Measurements from ENCODE around the gene AICDA. TPM values are rescaled to one million over a fixed set of nuclear protein-coding genes. Genes with fewer than 3 reads are reported as not detected.
A peak's percentile ranks its signal among the peaks of the same experiment; 100 is the strongest.

Gene AICDA
- total RNA-seq, 1 experiment from 2014 or later = not detected

DNA sequence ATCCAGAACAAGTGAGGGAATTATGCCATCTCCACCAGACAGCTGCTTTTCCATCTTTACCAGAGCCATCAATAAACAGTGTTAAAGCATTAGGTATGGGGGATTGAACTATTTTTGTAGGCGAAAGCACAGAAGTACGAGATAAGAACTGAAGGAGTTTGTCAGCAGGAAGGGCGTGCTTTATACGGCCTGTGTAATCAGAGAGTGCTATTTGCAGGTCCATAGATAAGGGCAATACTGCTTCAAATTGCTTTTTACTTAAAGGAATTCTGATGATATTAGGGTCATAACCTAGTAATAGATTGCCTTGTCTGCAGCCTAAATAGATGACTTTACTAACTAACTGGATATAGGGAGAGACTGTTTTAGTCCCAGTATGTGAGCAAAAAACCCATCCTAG is 51.6 kb downstream of the AICDA start:
- H3K4me1 ChIP-seq (replicated peaks) = no peaks in the 10 kb centered on the region
- DNase-seq (ENCODE audit: low read depth in 1 of 2, low spot score in 2 of 2) = no peak
- H3K27me3 ChIP-seq (replicated peaks) = no peaks in the 10 kb centered on the region
- H3K4me3 ChIP-seq = no peak overlapping the region
- no peaks in the 10 kb centered on the region for H3K36me3 ChIP-seq
- H3K9me3 ChIP-seq (replicated peaks) = no peaks in the 10 kb centered on the region; the same call in 1 of the 2 replicates
- no peak overlapping the region for H3K27ac ChIP-seq

DNA sequence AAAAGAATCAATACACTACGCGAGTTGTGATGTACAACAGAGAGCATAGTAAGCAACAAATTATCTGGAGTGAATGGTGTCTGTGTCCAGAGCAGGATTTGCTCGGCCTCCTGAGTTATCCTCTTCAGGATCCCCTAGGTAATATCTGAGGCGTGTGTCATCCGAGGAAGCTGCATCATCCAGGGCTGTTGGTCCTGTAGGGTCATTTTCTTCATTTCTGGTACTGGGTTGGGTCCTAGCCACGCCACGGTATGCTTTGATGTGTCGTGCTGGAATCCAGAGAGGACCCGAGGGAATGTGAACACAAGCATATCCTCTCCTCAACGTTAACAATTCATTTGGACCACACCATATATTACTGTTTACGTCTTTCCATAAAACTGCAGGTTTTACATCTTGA is 53.0 kb downstream of the AICDA start:
- Histone ChIP-seq H3K4me1 (replicated peaks) (peaks cover 3% of the 10 kb centered on the region), H3K27ac (no peak overlapping the region), H3K9me3 (replicated peaks) (no peaks in the 10 kb centered on the region; the same call in 1 of the 2 replicates), H3K36me3 (no peaks in the 10 kb centered on the region), H3K27me3 (replicated peaks) (no peaks in the 10 kb centered on the region), H3K4me3 (no peak overlapping the region)
- DNase-seq (ENCODE audit: low read depth in 1 of 2, low spot score in 2 of 2) = no peak

DNA sequence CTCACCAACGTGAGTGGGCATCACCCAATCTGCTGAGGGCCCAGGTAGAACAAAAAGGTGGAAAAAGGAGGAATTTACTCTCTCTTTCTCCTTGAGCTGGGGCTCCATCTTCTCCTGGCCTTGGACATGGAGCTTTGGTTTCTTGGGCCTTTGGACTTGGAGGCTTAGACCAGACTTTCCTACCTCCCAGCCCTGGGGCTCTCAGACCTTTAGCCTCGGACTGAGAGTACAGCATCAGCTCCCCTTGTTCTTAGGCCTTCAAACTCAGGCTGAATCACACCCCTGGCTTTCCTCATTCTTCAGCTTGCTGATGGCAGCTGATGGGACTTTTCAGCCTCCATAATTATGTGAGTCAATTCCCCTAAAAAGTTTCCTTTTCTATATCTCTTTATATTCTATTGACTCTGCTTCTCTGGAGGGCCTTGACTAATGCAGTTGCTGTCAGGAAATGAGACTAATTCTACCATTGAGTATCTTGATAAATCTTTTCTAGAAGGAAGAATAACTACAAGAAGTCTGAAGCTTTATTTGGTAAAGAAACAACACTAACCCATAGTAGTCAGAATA is 56.0 kb downstream of the AICDA start:
- Histone ChIP-seq H3K9me3 (replicated peaks) (no peaks in the 10 kb centered on the region; the same call in 1 of the 2 replicates), H3K4me3 (no peak overlapping the region), H3K36me3 (no peaks in the 10 kb centered on the region), H3K27me3 (replicated peaks) (no peaks in the 10 kb centered on the region), H3K27ac (no peak overlapping the region), H3K4me1 (replicated peaks) (peaks cover 7% of the 10 kb centered on the region)
- no peak for DNase-seq (ENCODE audit: low read depth in 1 of 2, low spot score in 2 of 2)

DNA sequence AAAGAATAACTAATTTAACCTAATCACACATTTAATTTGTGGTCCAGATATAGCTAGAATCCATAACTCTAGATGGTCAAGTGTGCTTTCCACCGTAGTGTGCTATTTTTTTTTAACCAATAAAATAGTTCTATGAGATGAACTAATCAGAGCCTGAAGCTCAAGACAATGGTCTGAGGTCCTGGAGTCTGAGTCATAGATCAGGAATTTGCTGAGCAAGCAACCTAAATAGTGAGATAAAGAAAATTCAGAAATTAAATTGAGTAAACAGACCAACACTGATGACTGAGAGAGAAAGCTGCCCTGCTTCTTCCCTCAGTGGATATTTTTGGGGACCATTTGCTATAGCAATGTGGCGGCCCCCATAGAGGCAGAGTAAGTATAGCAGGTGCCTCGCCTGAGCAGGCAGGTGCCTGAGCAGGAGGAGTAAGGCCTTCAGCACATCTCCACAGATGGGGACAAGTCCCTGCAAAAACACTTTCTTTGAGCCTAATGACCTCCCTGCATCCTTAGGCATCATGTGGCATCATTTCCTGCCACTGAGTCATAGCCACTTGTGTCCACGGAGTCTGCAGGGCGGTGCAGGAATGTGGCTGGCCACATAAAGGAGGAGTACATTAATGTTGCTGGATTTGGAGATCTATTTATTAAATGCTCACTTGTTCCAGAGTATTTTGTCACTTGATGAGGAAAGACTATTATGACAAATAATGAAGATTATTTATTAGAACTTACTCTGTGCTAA is 58.0 kb downstream of the AICDA start:
- Histone ChIP-seq H3K36me3 (no peaks in the 10 kb centered on the region), H3K27me3 (replicated peaks) (no peaks in the 10 kb centered on the region), H3K4me3 (no peak overlapping the region), H3K27ac (no peak overlapping the region), H3K4me1 (replicated peaks) (peaks cover 7% of the 10 kb centered on the region), H3K9me3 (replicated peaks) (no peaks in the 10 kb centered on the region; the same call in 1 of the 2 replicates)
- peak in 1 of 2 experiments; percentile 51 for DNase-seq (ENCODE audit: low read depth in 1 of 2, low spot score in 2 of 2)

DNA sequence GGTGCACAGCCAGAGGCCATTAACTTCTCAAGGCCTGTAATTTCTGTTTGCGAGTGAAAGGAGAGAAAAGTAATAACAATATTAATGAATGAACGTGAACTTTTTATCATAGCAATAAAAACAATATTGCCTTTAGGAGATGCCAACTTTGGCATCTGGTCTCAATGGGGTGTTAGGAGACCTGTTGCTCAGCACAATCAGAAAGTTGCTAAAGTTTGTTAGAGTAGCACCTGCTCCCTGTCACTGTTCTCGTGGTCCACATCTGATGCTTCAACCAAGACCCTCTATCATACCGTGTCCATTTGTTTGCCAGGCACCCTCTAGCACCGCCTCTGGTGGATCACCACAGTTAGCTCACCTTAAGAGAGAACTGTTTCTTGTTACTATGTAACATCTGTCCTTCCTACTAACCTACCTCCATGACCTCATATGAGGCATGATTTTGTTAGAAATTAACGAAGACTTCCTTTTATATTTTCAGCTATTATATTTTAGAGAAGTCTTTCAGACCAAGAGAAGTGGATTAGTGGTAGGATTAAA is 59.5 kb downstream of the AICDA start:
- DNase-seq (ENCODE audit: low read depth in 1 of 2, low spot score in 2 of 2) = no peak
- Histone ChIP-seq H3K36me3 (no peaks in the 10 kb centered on the region), H3K9me3 (replicated peaks) (no peaks in the 10 kb centered on the region; the same call in 1 of the 2 replicates), H3K27me3 (replicated peaks) (no peaks in the 10 kb centered on the region), H3K4me3 (no peak overlapping the region), H3K4me1 (replicated peaks) (peaks cover 7% of the 10 kb centered on the region), H3K27ac (no peak overlapping the region)

Other genes with a start within 250 kb of the AICDA start
- gene CLEC6A, start 156.9 kb downstream of the AICDA start, total RNA-seq (2014; rRNA removed; shearing (Covaris generic)) = not detected in 2 replicates
- gene CLEC4D, start 99.4 kb downstream of the AICDA start, total RNA-seq (2014; rRNA removed; shearing (Covaris generic)) = not detected in 2 replicates
- not detected in 2 replicates for gene CLEC4E, start 72.0 kb downstream of the AICDA start, total RNA-seq (2014; rRNA removed; shearing (Covaris generic))
- gene MFAP5, start 50.0 kb upstream of the AICDA start, total RNA-seq (2014; rRNA removed; shearing (Covaris generic)) = 1.7 and 2.3 TPM in 2 replicates
- gene RIMKLB, start 85.1 kb upstream of the AICDA start, total RNA-seq (2014; rRNA removed; shearing (Covaris generic)) = 16.6 and 21.4 TPM in 2 replicates
- gene A2ML1, start 209.8 kb upstream of the AICDA start, total RNA-seq (2014; rRNA removed; shearing (Covaris generic)) = not detected in 2 replicates

Measured in SJSA1 (cell line).